Activated CD4-positive, alpha-beta T cell treated with anti-CD3 and anti-CD28 coated beads, Interleukin-2, amount 50 U/mL, for 24 hours (primary cell): ENCODE data around the gene MATCAP1.

Source experiments
- DNase-seq, 2 donors: peaks; one replicate each; pipeline ENCODE4 v3.0.0-alpha.2; 2020; ENCODE audit warnings: low read depth in 1 of 2, low spot score in 1 of 2

The MATCAP1 gene

DNA sequence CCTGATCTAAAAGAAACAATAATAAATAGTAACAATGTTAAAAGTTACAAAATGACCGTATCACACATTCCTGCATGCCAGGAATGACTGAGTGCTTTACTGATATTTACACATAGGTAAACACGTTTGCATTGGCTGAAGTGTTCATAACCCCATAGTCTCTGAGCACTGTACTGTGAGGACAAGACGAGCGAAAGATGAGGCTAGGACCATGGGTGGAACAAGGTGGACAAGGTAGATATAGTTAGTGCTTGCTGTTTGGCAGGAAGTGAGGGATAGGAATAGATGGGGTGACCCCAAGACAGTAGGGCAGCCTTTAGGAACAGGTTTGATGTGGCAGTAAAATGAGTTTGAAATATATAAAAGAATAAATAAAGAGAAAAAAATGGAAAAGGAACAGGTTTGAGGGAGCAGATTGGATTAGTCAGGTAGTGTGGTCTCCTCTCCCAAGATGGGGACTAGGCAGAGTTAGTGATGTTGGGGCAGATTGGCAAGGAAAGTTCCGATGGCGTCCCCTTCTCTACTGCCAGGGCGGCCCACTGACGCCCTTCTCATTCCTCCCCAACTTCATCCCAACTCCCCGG, 7.7 kb upstream of the MATCAP1 start:
- DNase-seq, result no peak

DNA sequence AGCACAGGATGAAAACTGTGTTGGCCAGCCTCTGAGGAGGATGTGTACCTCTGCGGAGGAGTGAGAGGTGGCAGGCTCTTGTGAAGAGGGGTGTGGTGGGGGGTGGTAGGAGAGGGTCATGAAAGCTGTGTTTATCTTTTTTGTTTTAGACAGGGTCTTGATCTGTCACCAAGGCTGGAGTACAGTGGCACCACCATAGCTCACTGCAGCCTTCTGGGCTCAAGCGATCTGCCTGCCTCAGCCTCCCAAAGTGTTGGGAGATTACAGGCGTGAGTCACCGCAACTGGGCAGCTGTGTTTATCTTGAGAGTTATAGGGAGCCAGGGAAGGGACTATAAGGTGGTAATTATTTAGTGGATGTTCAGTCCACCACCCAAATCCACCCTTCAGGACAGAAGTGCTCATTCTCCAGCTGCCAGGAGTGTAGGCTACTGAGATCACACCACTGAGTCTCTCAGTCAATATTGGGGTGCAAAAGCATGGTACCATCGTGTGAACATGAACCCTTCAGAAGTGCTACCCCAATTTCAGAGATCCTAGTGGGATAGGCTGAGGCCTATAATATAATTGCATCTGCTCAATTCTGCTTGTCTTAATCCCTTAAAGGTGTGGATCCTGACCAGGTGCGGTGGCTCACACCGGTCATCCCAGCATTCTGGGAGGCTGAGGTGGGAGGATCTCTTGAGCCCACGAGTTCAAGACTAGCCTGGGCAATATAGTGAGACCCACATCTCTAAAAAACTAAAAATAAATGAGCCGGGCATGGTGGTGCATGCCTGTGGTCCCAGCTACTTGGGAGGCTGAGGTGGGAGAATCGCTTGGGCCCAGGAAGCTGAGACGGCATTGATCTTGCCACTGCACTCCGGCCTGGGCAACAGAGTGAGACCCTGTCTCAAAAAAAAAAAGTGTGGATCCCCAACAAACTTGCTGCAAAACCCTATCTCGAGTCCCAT, 7.0 kb upstream of the MATCAP1 start:
- DNase-seq, result no peak

DNA sequence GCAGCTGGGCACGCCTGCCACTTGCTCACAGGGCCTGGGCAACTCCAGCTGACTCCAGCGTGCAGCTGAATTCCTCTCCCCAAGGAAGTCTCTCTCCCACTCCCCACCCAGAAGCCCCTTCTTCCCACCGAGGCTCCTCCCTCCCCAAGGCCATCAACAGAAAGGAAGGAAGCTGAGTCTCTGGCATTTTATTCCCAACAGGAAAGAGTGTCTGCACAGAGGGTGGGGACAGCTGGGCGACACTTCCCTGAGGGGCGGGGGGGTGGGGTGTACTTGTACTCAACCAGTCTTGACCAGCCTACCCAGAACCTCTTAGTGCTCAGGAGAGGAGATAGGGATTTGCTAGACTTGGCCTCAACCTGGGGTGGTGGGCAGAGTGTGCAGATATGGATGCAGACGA, 6.3 kb upstream of the MATCAP1 start, which contains the start of gene EXOC3L1:
Gene EXOC3L1, minus strand, starts transcription at position 96 of the 400 bp plus-strand sequence. CDS start 460 bp downstream, outside the sequence.
- no peak for DNase-seq

DNA sequence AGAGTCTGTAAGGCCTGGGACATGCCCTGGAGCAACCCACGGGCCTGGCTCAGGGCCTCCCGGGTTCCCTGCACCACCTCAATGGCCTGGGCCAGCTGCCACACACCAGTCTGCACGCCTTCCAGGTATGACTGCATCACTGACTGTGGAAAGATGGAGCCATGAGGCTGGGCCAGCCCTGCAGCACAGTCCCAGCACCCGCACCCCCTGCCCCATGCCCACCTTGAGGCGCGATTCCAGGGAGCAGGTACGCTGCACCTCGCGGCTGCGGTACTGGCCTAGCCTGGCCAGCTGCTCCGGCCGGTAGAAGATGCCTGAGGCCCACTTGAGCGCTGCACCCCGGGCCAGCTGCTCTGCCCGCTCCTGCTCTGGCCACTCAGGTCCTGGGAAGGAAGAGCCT, 5.0 kb upstream of the MATCAP1 start:
- DNase-seq, result no peak

DNA sequence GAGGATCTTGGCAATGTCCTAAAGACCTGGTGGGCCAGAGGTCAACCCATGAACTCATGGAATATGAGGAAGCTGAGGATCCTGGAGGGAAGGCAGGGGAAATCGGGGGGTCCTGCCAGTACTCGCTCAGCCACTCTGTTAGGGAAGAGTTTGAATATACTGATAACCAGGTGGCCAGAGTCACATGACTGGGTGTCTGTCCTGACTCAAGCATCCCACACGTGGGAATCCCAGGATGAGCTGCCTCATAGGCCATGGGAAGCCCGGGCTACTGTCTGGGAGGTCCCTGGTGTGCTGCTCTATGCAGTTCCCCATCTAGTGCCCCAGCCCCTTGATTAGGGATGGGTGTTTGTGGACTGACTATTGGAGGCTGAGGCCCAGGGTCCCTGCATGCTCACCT, 4.6 kb upstream of the MATCAP1 start:
- DNase-seq, result no peak

DNA sequence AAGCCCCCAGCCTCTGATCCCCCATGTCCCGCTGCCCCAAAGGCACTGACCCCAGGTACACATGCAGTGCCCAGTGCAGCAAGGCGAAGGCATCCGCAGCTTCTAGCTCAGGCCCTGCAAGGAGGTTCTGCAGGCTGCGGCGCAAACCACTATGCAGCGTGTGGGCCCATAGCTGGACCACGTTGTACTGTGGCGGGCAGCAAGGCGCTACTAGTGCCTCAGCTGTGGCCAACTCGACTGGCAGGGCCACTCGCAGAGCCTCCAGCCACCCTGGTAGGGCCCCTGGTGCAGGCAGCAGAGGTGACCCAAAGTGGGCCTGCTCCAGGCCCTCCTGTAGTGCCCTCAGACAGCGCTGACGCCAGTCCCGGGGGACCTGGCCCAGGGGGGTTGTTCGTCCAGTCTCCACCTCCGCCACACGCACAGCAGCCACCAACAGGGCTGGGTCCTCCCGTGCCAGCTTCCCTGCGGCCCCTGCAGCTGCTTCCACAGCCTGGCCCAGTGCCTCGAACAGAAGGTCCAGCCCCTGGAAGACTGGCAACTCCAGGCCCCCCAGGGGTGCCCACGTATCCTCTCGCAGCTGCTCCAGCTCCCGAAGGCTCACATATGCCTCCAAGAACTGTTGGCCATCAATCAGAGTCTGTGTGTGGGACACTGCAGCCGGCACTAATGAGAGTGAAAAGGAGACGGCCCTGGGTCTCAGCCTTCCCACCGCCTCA, 3.6 kb upstream of the MATCAP1 start:
- no peak for DNase-seq

DNA sequence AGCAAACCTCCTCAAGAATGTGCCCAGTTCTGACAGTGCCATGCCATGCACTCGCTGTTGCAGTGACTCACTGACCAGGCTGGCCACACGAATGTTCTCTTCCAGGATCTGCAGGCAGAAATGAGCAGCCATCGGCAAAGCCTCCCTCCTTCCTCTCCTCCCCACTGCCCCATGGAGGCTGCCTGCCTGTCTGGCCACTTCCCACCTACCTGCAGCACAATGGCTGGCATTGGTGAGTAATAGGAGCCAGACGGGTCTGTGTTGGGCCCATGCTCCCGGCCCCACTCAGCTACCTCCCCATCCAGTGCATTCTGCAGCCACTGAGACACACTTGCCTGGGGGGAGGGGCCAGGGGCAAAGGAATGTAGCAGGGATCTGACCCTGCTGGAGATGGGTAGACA, 2.8 kb upstream of the MATCAP1 start:
- DNase-seq, result no peak

DNA sequence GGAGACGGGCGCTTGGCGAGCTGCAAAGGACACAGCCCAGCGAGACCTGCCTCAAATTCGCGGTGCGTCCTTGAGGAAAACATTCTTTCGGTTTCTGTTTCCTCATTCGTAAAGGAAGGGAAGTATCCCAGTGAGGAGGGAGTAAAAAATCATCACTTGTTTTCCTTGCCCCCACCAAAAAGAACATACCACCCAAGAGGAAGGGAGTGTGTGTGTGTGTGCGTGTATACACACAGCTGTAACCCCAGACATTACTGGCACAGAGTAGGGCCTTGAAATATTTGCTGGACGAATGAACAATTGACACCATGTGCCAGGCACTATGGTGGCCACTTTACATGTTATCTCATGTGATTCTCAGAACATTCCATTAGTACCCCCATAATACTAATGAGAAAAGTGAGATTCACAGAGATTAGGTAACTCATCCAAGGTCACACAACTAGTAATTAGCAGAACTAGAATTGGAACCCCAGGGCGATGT, 1.9 kb upstream of the MATCAP1 start:
- no peak for DNase-seq

DNA sequence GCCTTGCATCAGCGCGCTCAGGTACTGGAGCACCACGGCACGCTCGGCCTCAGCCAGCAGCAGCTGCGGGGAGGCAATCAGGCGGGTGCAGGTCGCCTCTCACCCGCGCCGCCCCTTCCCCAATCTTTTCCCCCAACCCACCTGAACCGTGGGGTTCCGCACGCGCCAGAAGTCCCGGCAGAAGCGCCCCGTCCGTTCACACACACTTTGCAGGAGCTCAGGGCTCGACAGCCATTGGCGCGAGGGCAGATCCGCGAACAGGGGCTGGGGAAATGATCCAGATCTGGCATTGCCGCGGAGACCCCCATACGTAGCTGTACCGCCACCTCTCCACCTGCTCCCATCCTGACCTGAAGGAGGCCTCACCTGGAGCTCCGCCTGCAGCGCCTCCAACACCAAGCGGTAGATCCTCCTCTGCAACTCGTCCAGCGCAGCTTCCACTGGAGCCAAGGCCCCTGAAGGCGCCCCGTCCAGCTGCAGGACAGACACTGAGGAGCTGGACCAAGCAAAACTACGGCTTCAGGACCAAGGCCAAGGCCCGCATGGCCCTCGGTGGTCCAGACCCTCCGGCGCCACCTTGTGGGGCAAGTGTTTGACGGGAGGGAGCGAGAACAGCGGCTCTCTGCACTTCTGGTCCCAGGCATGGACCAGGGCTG, 1.4 kb upstream of the MATCAP1 start:
- DNase-seq, result peak; percentile 70 to 77

DNA sequence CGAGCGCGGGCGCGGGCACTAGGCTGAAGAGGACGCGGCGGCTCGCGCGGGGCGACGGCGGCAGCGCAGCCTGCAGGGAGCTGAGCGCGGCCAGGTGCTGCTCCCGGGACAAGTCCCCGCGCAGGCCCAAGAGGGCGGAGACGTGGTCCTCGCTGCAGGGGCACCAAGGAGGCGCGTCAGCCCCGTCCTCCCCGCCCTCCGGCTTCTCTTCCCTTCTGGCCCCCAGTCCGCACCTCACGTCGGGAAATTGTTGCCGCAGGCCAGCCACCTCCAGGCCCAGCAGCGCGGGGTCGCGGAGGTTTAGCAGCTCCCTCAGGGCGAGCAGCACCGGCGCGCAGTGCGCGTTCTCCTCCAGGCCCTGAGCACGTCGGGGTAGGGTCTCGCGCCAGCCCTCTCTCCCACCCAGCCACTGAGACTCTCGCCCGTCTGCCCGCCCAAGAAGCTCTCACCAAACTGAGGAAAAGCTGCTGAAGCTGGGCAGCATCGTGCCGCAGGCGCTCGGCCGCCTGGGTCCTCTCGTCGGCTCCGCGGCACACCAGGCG, 761 bp upstream of the MATCAP1 start:
- no peak for DNase-seq

DNA sequence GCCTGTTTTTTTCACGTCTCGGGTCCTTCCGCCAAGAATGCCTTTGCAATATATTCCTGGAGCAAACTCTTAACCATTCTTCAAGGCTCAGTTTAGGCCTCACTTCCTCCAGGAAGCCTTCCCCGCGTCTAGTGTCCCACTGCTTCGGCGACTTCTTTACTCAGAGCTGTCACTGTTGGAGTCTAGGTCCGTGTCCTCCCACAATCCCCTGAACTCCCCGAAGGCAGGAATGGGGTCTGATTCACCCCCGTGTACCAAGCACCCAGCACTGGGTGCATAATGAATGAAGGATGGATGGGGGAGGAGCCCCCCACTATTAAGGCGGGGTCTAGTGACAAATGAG, 508 bp downstream of the MATCAP1 start:
- no peak for DNase-seq

DNA sequence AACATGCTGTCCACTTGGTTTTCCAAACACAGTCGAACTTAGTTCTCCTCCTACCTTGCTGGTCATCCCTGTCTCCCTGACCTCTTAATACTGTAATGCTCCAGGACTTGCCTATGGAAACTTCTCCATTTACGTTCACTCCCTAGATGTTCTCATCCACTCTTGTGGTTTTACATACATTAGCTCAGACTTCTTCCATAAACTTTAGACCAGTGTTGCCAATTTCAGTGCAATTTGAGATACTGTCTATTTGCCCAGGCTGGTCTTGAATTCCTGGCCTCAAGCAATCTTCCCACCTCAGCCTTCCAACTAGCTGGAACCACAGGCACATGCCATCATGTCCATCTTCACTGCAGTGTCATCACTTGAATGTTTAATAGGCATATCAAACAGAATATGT, 1.5 kb downstream of the MATCAP1 start:
- DNase-seq, result no peak

DNA sequence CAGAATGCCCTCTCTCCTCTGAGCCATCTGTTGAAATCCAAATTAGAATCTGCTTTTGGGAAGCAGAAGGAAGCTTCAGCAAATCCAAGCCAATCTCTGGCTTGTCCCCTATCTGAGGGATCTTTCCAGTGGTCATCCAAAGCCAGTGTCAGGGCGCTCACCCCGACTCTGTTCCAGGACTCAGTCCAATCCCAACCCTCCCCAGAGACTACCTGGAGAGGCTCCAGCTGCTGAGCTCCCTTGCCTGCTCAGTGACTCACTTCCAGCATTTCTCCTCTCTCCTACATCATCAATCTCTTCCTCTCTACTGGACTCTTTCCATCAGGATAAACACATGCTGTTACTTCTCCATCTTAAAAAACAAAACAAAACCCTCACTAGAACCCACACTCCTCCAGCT, 2.4 kb downstream of the MATCAP1 start:
- DNase-seq, result no peak

DNA sequence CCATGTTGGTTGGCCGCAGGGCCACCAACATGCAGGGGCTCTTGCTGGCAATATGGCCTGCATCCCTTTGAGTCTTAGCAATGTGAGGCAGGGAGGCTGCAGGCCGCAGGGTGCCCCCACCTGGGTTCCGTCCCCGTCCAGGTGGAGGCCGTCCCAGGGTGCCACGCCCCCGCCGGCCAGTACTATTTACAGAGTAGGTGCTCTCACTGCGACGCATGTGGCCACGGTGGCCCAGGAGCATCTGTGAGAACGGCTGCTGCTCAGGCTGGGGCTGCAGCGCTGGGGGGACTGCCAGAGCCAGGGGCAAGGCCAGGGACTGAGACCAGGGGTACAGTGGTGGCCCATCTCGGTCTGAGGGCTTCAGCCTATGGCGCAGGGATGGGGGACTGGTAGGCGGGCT, 3.6 kb downstream of the MATCAP1 start:
- no peak for DNase-seq

DNA sequence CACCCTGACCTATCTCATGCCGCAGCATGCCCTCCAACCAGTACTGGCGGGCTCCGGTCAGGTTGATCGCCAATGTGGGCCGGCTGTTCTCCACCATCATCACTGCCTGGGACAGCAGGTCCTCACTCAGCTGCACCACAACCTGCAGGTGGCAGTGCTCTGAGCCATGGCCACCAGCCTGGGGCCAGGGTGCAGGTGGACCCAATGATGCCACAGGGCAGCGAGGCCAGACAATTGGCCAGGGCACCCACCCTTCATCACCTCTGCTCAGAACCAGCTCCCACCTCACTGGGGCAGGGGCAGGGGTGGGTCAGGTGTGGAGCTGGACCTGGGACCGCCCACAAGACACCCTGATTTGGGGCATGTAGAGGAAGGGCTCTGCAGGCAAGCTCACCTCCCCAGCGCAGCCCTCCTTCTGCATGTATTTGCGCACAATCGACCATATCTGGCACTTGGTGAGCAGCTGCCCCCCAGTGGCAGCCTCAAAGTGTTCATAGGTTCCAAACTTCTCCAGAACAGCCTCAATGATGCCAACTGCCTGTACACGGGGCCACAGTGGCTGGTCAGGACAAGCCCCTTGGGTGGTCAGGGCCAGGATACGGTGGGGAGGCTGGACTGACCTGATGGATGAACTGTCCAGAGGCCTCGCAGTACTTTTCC, 4.2 kb downstream of the MATCAP1 start:
- no peak for DNase-seq

DNA sequence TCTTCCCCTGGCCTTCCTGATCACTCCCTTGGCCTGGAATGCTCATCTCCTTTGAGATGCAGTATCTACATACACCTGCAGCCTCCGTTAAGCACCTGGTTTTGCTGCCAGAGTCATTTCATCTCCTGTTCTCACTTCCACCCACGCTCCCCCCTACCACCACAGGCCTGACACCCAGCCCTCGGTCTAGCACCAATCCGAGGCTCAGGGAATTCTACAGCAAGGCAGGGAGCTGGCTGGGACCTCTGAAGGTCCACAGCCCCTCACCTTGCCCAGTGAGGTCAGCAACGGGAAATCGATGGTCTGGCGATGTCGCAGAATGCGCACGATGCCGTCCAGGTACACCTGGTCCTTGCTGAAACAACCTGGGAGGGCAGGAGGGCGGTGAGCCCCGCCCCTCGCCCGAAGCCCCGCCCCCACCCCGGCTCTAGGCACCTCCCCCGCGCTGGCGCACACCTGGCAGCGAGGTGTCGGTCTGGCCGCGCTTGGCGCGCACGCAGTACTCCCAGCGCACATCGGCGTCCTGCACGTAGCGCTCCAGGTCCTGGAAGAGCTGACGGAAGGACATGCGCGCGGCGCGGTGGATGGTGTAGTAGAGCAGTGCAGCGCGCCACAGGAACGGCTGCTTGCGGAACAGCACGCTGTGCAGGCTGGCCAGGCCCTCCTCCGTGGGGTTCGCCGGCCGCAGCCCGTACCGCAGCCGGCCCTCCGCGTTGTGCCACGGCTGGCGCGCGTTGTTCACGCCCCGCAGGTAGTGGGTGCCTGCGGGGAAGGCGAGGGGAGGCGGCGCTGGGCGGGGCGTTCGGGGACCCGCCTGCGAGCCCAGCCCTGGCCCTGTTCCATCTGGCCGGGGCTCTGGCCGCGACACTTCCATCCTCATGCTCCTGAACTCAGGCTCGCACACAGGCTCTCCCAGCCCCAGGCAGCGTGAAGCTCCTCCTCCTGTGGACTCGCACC, 5.7 kb downstream of the MATCAP1 start:
- DNase-seq, result no peak

DNA sequence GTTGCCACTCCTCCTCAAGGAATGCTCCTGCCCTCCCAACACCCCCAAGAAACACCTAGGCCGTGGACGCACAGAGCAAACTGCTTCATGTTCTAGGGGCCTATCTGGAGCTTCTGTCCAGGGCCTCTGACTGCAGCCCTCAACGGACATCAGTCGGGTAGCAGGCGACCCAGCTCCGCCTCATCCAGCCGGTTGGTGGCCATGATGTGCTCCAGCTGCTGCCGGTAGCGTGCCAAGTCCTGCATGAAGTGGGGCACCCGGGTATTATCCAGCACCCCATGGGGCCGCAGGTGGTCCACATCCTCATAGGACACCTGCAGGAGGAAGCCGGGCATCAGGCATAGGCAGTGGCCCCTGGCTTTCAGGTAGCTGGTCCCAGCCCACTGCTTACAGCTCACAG, 7.1 kb downstream of the MATCAP1 start:
- DNase-seq, result no peak

DNA sequence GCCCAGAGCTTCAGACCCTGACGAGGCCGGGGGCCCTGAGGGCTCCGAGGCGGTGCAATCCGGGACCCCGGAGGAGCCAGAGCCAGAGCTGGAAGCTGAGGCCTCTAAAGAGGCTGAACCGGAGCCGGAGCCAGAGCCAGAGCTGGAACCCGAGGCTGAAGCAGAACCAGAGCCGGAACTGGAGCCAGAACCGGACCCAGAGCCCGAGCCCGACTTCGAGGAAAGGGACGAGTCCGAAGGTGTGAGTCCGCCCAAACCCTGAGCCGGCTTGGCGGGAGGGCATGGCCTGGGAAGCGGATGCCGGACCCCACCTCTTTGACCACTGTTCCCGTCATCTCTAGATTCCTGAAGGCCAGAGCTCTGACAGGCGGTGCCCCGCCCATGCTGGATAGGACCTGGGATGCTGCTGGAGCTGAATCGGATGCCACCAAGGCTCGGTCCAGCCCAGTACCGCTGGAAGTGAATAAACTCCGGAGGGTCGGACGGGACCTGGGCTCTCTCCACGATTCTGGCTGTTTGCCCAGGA, 9.0 kb downstream of the MATCAP1 start:
- DNase-seq, result no peak
